Stimulated activated naive CD8-positive, alpha-beta T cell treated with anti-CD3 and anti-CD28 coated beads, Interleukin-15, Interleukin-2, amounts not matched to agents 100 U/mL and 50 U/mL, for 24 hours (primary cell): ENCODE data around the gene FKBP1C.

ENCODE experiments used
- ATAC-seq: fragments of 150-1000 bp; cut with Tn5 transposase; one replicate; pipeline ENCODE4 v1.10.0; 2021
- DNase-seq: peaks from one replicate; pipeline ENCODE4 v3.0.0; 2021

Gene FKBP1C

DNA sequence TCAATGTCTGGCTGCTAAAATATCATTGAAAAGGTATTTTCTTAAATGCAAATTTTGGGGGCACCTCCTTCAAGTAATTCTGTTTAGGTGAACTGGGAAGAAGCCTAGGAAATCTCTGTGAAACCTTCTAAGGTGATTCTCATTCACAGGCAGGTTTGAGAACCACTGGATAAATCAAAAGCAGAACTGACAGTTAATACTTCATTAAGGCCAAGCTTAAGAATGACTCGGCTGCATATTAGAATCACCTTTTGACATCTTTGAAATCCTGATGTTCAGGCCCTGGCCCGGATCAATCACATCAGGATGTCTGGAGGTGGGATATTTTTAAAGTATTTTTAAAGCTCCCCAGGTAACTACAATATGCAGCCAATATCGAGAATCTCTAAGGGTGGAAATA lies 50.6 kb downstream of the FKBP1C start:
- no peak for DNase-seq

More for the DNA sequence above, 50.6 kb downstream of the FKBP1C start:
- ATAC-seq, result no peak
